ENCODE results near the gene TMEM41A. TPM values are rescaled to one million over a fixed set of nuclear protein-coding genes. Genes with fewer than 3 reads are reported as not detected.
"Not testable (repeated sequence)": the region's sequence is repeated elsewhere in the genome, so short reads cannot be mapped to it uniquely, and the experiment has no call there.

The TMEM41A gene
- total RNA-seq, 1 experiment from 2014 or later, result 18.3 TPM

GRCh38 chr3:185507883-185508282, 9.0 kb upstream of the TMEM41A start:
- no peaks in the 10 kb centered on the region; the same call in 1 of the 2 replicates for H3K9me3 ChIP-seq
- H3K4me3 ChIP-seq, result no peak overlapping the region
- H3K36me3 ChIP-seq, result no peaks in the 10 kb centered on the region
- no peaks in the 10 kb centered on the region; the same call in 1 of the 2 replicates for H3K27me3 ChIP-seq
- no peak for DNase-seq

GRCh38 chr3:185504636-185505035, 5.8 kb upstream of the TMEM41A start:
- Histone ChIP-seq H3K36me3 (no peaks in the 10 kb centered on the region), H3K9me3 (no peaks in the 10 kb centered on the region; the same call in 1 of the 2 replicates), H3K27me3 (no peaks in the 10 kb centered on the region), H3K4me3 (no peak overlapping the region)
- DNase-seq, result no peak

GRCh38 chr3:185503521-185503920, 4.7 kb upstream of the TMEM41A start:
- H3K9me3 ChIP-seq, result no peaks in the 10 kb centered on the region; the same call in 1 of the 2 replicates
- H3K27me3 ChIP-seq, result no peaks in the 10 kb centered on the region
- no peak overlapping the region for H3K4me3 ChIP-seq
- no peaks in the 10 kb centered on the region for H3K36me3 ChIP-seq
- no peak for DNase-seq

- no peak overlapping the region for H3K4me3 ChIP-seq
- no peaks in the 10 kb centered on the region for H3K36me3 ChIP-seq
- H3K27me3 ChIP-seq, result no peaks in the 10 kb centered on the region
- no peaks in the 10 kb centered on the region; the same call in 1 of the 2 replicates for H3K9me3 ChIP-seq
- DNase-seq, result no peak
These were observed 4.2 kb upstream of the TMEM41A start for GRCh38 chr3:185502987-185503386.

- H3K4me3 ChIP-seq, result no peak overlapping the region
- no peaks in the 10 kb centered on the region for H3K9me3 ChIP-seq
- DNase-seq, result no peak
- H3K27me3 ChIP-seq, result no peaks in the 10 kb centered on the region
- peaks cover 32% of the 10 kb centered on the region for H3K36me3 ChIP-seq
These were observed 8.6 kb downstream of the TMEM41A start for GRCh38 chr3:185490241-185490640.

GRCh38 chr3:185489462-185489861, 9.4 kb downstream of the TMEM41A start:
- DNase-seq, result no peak
- peaks cover 29% of the 10 kb centered on the region for H3K36me3 ChIP-seq
- no peaks in the 10 kb centered on the region for H3K27me3 ChIP-seq
- H3K4me3 ChIP-seq, result no peak overlapping the region
- H3K9me3 ChIP-seq, result no peaks in the 10 kb centered on the region

- no peaks in the 10 kb centered on the region for H3K9me3 ChIP-seq
- H3K36me3 ChIP-seq, result peaks cover 21% of the 10 kb centered on the region
- H3K27me3 ChIP-seq, result no peaks in the 10 kb centered on the region
- no peak overlapping the region for H3K4me3 ChIP-seq
- no peak for DNase-seq
These were observed 10.4 kb downstream of the TMEM41A start for GRCh38 chr3:185488465-185488864.

- no peak for DNase-seq
- Histone ChIP-seq H3K27me3 (no peaks in the 10 kb centered on the region), H3K4me3 (no peak overlapping the region), H3K9me3 (no peaks in the 10 kb centered on the region), H3K36me3 (peaks cover 20% of the 10 kb centered on the region)
These were observed 12.4 kb downstream of the TMEM41A start for GRCh38 chr3:185486394-185486793.

GRCh38 chr3:185484296-185484695, 14.5 kb downstream of the TMEM41A start:
- no peak for DNase-seq
- Histone ChIP-seq H3K36me3 (peaks cover 10% of the 10 kb centered on the region; the same call in 1 of the 2 replicates), H3K27me3 (no peaks in the 10 kb centered on the region), H3K4me3 (no peak overlapping the region), H3K9me3 (no peaks in the 10 kb centered on the region)

GRCh38 chr3:185479373-185479945, 19.4 kb downstream of the TMEM41A start:
- Histone ChIP-seq H3K36me3 (peaks cover 4% of the 10 kb centered on the region; the same call in 1 of the 2 replicates), H3K27me3 (no peaks in the 10 kb centered on the region), H3K9me3 (no peaks in the 10 kb centered on the region), H3K4me3 (no peak overlapping the region)
- no peak for DNase-seq

- DNase-seq, result no peak
- H3K27me3 ChIP-seq, result no peaks in the 10 kb centered on the region
- H3K9me3 ChIP-seq, result no peaks in the 10 kb centered on the region
These were observed 21.5 kb downstream of the TMEM41A start for GRCh38 chr3:185477316-185477715.

GRCh38 chr3:185474922-185475321, 23.9 kb downstream of the TMEM41A start:
- not testable (repeated sequence) for H3K27me3 ChIP-seq, H3K4me3 ChIP-seq, H3K9me3 ChIP-seq, H3K36me3 ChIP-seq, DNase-seq

More at GRCh38 chr3:185477316-185477715, 21.5 kb downstream of the TMEM41A start:
- Histone ChIP-seq H3K4me3 (no peak overlapping the region), H3K36me3 (no peaks in the 10 kb centered on the region)

GRCh38 chr3:185473290-185473815, 25.5 kb downstream of the TMEM41A start:
- Histone ChIP-seq H3K9me3 (no peaks in the 10 kb centered on the region), H3K36me3 (no peaks in the 10 kb centered on the region)
- peak; percentile 94 for DNase-seq

GRCh38 chr3:185470323-185470722, 28.5 kb downstream of the TMEM41A start:
- Histone ChIP-seq H3K36me3 (no peaks in the 10 kb centered on the region), H3K27me3 (no peaks in the 10 kb centered on the region), H3K4me3 (no peak overlapping the region), H3K9me3 (no peaks in the 10 kb centered on the region)
- DNase-seq, result no peak

More at GRCh38 chr3:185473290-185473815, 25.5 kb downstream of the TMEM41A start:
- H3K4me3 ChIP-seq, result no peak overlapping the region
- no peaks in the 10 kb centered on the region for H3K27me3 ChIP-seq

- no peak overlapping the region for H3K4me3 ChIP-seq
- H3K9me3 ChIP-seq, result no peaks in the 10 kb centered on the region
- H3K36me3 ChIP-seq, result no peaks in the 10 kb centered on the region
- DNase-seq, result no peak
- H3K27me3 ChIP-seq, result no peaks in the 10 kb centered on the region
These were observed 29.3 kb downstream of the TMEM41A start for GRCh38 chr3:185469542-185469941.

- not testable (repeated sequence) for H3K36me3 ChIP-seq, H3K27me3 ChIP-seq, H3K4me3 ChIP-seq, DNase-seq, H3K9me3 ChIP-seq
These were observed 32.7 kb downstream of the TMEM41A start for GRCh38 chr3:185466123-185466522.

GRCh38 chr3:185465471-185465870, 33.4 kb downstream of the TMEM41A start:
- H3K9me3 ChIP-seq, result no peaks in the 10 kb centered on the region
- H3K36me3 ChIP-seq, result no peaks in the 10 kb centered on the region
- no peaks in the 10 kb centered on the region for H3K27me3 ChIP-seq
- no peak overlapping the region for H3K4me3 ChIP-seq
- no peak for DNase-seq

- no peak for DNase-seq
- Histone ChIP-seq H3K36me3 (no peaks in the 10 kb centered on the region), H3K9me3 (no peaks in the 10 kb centered on the region), H3K4me3 (no peak overlapping the region), H3K27me3 (no peaks in the 10 kb centered on the region)
These were observed 38.0 kb downstream of the TMEM41A start for GRCh38 chr3:185460719-185461350.
